ENCODE measurements around the gene ERFL. TPM values are rescaled to one million over a fixed set of nuclear protein-coding genes. Genes with fewer than 3 reads are reported as not detected.

ERFL gene
- total and polyA plus RNA-seq, 2 of the 4 experiments (the other 2 are of a cell fraction), result not detected

DNA sequence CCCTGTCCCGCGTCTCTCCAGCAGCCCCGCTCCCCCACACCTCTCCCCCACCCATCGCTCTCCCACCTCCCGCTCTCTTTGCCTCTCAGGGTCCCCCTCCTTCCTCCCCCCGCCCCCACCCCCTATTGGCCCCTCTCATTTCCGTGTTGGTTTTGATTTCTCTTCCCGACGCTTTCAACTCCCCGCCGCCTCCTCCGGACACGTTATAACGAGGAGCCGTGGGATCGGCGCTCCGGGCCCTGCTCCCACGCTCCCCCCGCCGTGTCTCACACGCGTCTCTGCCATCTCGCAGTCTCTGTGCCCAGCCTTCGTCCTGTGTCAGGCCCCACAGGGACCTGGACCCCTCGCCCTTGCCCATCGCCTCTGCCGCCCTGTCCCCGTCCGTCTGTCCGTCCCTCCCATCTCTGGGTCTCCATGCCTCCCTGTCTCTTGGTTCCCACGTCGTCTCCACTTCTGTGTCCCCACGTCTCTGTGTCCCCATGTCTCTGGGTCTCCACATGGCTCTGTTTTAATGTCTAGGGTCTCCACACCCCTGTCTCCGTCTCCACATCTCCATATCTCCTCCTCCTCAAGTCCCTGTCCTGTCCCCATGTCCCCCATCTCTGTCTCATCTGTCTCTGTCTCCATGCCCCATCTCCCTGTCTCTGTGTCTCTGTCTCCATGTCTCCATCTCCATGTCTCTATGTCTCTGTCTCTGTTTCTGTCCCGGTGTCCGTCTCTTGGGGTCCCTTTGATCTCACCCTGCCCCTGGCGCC, 13.1 kb downstream of the ERFL start:
- WGBS, 2 experiments (ENCODE audit: extremely low coverage in 2 of 2, insufficient read length in 1 of 2), result 5% methylated on average over 25 of the region's 38 CpGs; no CpG with 5 or more reads in 1 of the 2 experiments
- no peak overlapping the region for H3K14ac ChIP-seq (replicated peaks; ENCODE audit: low read depth, low read length)
- no peak overlapping the region for H4K91ac ChIP-seq (ENCODE audit: insufficient read depth, low read depth, low read length)
- H3K4me1 ChIP-seq (ENCODE audit: control insufficient read depth, insufficient read depth, low read length), result 0 out of 2 replicates have a peak, but pooled peaks cover 2% of the 10 kb centered on the region
- BruUV-seq (replicated peaks), result no TSS peak
- peak overlapping the region; percentile 67 for H2AFZ ChIP-seq (replicated peaks; ENCODE audit: low read length, poor library complexity)
- H3K79me1 ChIP-seq (ENCODE audit: low read depth in 1 of 2, low read length in 2 of 2), result no peaks in the 10 kb centered on the region
- dilution Hi-C loops (cut with HindIII; ENCODE audit: low sequenced_read_pairs, unreplicated experiment) (no loop called here), intact Hi-C loops (cut with micrococcal nuclease) (no loop called here), in situ Hi-C loops (cut with MboI; ENCODE audit: low sequenced_read_pairs) (no loop called here)
- H3K9me3 ChIP-seq (ENCODE audit: control insufficient read depth, insufficient read depth, low read length), result no peaks in the 10 kb centered on the region
- peak overlapping the region; percentile 85 for H3K23ac ChIP-seq (ENCODE audit: low read depth, low read length)
- H3K4me3 ChIP-seq (ENCODE audit: insufficient read depth, low read depth, low read length), result no peak overlapping the region
- H2BK20ac ChIP-seq (ENCODE audit: low read depth, low read length), result no peak overlapping the region
- ATAC-seq (ENCODE audit: low read depth) (no peak), DNase-seq (no peak)
- ChIA-PET POLR2A (ENCODE audit: unreplicated experiment) (no interaction called here), CTCF (no interaction called here)
- H3K9me1 ChIP-seq (ENCODE audit: insufficient read depth, low read length), result peaks cover 19% of the 10 kb centered on the region
- H2BK15ac ChIP-seq (ENCODE audit: low read depth, low read length), result no peak overlapping the region
- no peak overlapping the region for H3K27ac ChIP-seq (ENCODE audit: insufficient read depth, low read length)
- H3K4ac ChIP-seq (ENCODE audit: low read depth, low read length), result no peak overlapping the region
- H3K9ac ChIP-seq (ENCODE audit: low read depth, low read length), result no peak overlapping the region
- H3K27me3 ChIP-seq (ENCODE audit: control insufficient read depth, insufficient read depth, low read length), result peaks cover 82% of the 10 kb centered on the region
- no peak overlapping the region for H2BK120ac ChIP-seq (ENCODE audit: low read depth, low read length)
- TF ChIP-seq ELK1 (IDR thresholded peaks at IDR 0.05; ENCODE audit: borderline replicate concordance, low read depth, low read length) (no peak), POLR2A (IDR thresholded peaks at IDR 0.05; ENCODE audit: low read depth, low read length) (no peak), MAFK (IDR thresholded peaks at IDR 0.05; ENCODE audit: low read depth, low read length) (no peak), MXI1 (IDR thresholded peaks at IDR 0.05; ENCODE audit: borderline replicate concordance, low read depth, low read length) (no peak), BHLHE40 (IDR thresholded peaks at IDR 0.05; ENCODE audit: low read depth, low read length) (no peak), RFX5 (IDR thresholded peaks at IDR 0.05; ENCODE audit: low read depth, low read length) (no peak), RAD21 (IDR thresholded peaks at IDR 0.05; ENCODE audit: low read length) (no peak), MAZ (IDR thresholded peaks at IDR 0.05; ENCODE audit: borderline replicate concordance, low read depth, low read length) (no peak), RCOR1 (IDR thresholded peaks at IDR 0.05; ENCODE audit: insufficient replicate concordance, low read length) (no peak), CEBPB (IDR thresholded peaks at IDR 0.05; ENCODE audit: low read depth, low read length) (no peak), NFE2L2 (IDR thresholded peaks at IDR 0.05; ENCODE audit: low read depth, low read length) (no peak), USF2 (IDR thresholded peaks at IDR 0.05; ENCODE audit: low read depth, low read length) (no peak), CHD1 (IDR thresholded peaks at IDR 0.05; ENCODE audit: low read depth, low read length) (no peak)
- TF ChIP-seq, protein P1, sequence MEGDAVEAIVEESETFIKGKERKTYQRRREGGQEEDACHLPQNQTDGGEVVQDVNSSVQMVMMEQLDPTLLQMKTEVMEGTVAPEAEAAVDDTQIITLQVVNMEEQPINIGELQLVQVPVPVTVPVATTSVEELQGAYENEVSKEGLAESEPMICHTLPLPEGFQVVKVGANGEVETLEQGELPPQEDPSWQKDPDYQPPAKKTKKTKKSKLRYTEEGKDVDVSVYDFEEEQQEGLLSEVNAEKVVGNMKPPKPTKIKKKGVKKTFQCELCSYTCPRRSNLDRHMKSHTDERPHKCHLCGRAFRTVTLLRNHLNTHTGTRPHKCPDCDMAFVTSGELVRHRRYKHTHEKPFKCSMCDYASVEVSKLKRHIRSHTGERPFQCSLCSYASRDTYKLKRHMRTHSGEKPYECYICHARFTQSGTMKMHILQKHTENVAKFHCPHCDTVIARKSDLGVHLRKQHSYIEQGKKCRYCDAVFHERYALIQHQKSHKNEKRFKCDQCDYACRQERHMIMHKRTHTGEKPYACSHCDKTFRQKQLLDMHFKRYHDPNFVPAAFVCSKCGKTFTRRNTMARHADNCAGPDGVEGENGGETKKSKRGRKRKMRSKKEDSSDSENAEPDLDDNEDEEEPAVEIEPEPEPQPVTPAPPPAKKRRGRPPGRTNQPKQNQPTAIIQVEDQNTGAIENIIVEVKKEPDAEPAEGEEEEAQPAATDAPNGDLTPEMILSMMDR (conservative IDR thresholded peaks at IDR 0.05; ENCODE audit: low read depth, low read length), result no peak
- peak overlapping the region; percentile 55 for H3K4me2 ChIP-seq (ENCODE audit: low read depth, low read length)
- no peak overlapping the region for H3K56ac ChIP-seq (ENCODE audit: extremely low read depth, insufficient read depth, low read length)
- H2AK5ac ChIP-seq (ENCODE audit: low read depth, low read length), result no peak overlapping the region
- peak overlapping the region; percentile 28 for H2AK9ac ChIP-seq (replicated peaks; ENCODE audit: low read depth, low read length, poor library complexity)
- H4K8ac ChIP-seq (ENCODE audit: low read depth in 2 of 2, low read length in 2 of 2), result no peak overlapping the region
- H3K18ac ChIP-seq (ENCODE audit: low read depth, low read length), result no peak overlapping the region
- no peaks in the 10 kb centered on the region for H3K36me3 ChIP-seq (ENCODE audit: control insufficient read depth, insufficient read depth, low read length)
- peaks cover 30% of the 10 kb centered on the region for H4K20me1 ChIP-seq (ENCODE audit: insufficient read depth, low read length)
- H4K5ac ChIP-seq (ENCODE audit: low read depth, low read length), result no peak overlapping the region
- H2BK5ac ChIP-seq (ENCODE audit: low read depth, low read length, poor library complexity, severe bottlenecking), result no peak overlapping the region

All from IMR-90 (cell line).